ENCODE results near the gene TRPT1.

DNA sequence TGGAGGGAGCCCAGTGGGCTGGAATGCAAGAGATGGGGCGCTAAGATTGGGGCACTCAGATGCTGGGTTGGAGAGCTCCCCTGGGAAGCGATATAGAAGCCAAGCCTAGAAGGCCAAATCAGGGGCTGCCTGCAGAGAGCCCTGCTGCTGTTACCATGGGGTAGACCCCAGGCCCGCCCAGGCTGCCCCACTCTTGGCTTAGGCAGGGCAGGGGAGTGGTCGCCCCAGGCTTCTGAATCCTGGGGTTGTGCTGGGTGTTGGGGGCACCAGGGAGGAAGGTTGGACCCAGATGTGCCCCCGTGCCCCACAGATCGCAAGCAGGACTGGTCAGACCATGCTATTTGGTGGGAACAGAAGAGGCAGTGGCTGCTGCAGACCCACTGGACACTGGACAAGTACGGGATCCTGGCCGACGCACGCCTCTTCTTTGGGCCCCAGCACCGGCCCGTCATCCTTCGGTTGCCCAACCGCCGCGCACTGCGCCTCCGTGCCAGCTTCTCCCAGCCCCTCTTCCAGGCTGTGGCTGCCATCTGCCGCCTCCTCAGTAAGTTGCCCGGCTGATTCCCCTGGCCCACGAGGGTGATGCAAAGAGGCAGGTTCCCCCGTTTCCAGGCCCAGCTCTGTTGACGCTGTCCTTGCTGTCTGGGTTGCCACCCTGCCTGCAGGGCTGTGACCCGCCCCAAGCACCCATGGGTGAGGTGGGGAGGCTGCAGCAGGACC is 15.5 kb downstream of the TRPT1 start:
- TF ChIP-seq POLR2A (IDR thresholded peaks at IDR 0.05; ENCODE audit: low read depth, low read length), result no peak
- TF ChIP-seq POLR2AphosphoS5 (IDR thresholded peaks at IDR 0.05; ENCODE audit: low read depth, low read length), result no peak
